WTC11 (cell line): ENCODE measurements around the gene FAM193A.

ENCODE experiments used
- RELA ChIP-seq: sonication (generic); formaldehyde crosslinking; IDR thresholded peaks from 2 replicates; pipeline ENCODE4 v1.8.1; 2022; ENCODE audit warnings: missing genetic modification reagents, mild to moderate bottlenecking, borderline replicate concordance
- TF ChIP-seq, protein P1 (sequence below): fragments of 200-600 bp; IDR thresholded peaks from 2 replicates; pipeline ENCODE4 v1.8.0; 2022; ENCODE audit warnings: antibody characterized with exemption

DNA sequence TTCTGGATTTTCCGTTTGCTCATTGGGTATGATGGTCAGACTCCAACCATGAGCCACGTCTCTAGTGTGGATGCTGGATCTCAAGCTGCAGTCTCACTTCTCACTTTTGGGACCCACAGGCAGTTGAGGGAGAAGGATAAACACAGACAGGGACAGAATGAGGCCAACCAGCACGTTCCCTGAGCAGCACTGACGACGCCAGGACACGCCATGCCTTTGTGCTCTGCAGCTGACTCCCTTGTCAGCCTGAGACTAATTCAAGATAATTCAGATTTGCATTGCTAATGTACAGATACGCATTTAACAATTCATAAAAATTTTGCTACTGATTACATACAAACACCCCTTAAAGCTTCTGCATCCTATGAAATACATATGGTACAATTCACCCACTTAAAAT is 106.5 kb downstream of the FAM193A start:
- TF ChIP-seq RELA, result no peak
- TF ChIP-seq, protein P1, sequence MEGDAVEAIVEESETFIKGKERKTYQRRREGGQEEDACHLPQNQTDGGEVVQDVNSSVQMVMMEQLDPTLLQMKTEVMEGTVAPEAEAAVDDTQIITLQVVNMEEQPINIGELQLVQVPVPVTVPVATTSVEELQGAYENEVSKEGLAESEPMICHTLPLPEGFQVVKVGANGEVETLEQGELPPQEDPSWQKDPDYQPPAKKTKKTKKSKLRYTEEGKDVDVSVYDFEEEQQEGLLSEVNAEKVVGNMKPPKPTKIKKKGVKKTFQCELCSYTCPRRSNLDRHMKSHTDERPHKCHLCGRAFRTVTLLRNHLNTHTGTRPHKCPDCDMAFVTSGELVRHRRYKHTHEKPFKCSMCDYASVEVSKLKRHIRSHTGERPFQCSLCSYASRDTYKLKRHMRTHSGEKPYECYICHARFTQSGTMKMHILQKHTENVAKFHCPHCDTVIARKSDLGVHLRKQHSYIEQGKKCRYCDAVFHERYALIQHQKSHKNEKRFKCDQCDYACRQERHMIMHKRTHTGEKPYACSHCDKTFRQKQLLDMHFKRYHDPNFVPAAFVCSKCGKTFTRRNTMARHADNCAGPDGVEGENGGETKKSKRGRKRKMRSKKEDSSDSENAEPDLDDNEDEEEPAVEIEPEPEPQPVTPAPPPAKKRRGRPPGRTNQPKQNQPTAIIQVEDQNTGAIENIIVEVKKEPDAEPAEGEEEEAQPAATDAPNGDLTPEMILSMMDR, result no peak
